ENCODE data around the gene ANGPTL7. TPM values are rescaled to one million over a fixed set of nuclear protein-coding genes. Genes with fewer than 3 reads are reported as not detected.

ANGPTL7 gene
- not detected for total RNA-seq
- not detected for total RNA-seq (2013)
- 0 reads per million in 29 experiments for total RNA-seq

- Histone ChIP-seq H3K4me3 (ENCODE audit: control insufficient read depth in 1 of 2, extremely low read depth in 1 of 2, low read length in 1 of 2) (no peak within 1 kb of the TSS), H3K4me1 (ENCODE audit: control insufficient read depth in 1 of 2, extremely low read depth in 1 of 2, insufficient read depth in 2 of 2, low read length in 2 of 2) (no peaks in the 10 kb centered on the region), H3K27me3 (replicated peaks in 1 of 2; ENCODE audit: control insufficient read depth in 2 of 2, extremely low read depth in 1 of 2, insufficient read depth in 2 of 2, low read length in 1 of 2) (no peaks in the 10 kb centered on the region), H3K27ac (ENCODE audit: low read length) (no peak within 1 kb of the TSS), H3K9me3 (no peaks in the 10 kb centered on the region), H3K36me3 (ENCODE audit: control insufficient read depth in 2 of 2, extremely low read depth in 1 of 2, insufficient read depth in 1 of 2, low read length in 1 of 2) (peaks cover 19 to 63% of the 10 kb centered on the region in 2 donors)
- ATAC-seq (replicated peaks in 1 of 4) (no peak), DNase-seq (no peak)
- POLR2A ChIA-PET, result no interaction called here
- no peaks in the 10 kb centered on the region for H3K9me3 Mint-ChIP-seq
- H3K4me1 Mint-ChIP-seq, result peaks cover 0 to 2% (median 0%) of the 10 kb centered on the region in 3 donors
- H3K36me3 Mint-ChIP-seq, result peaks cover 49% of the 10 kb centered on the region
- 100% methylated on average over 3 of the region's 8 CpGs for WGBS (ENCODE audit: insufficient coverage)
- no peak within 1 kb of the TSS for H3K4me3 Mint-ChIP-seq
- CTCF ChIA-PET, result interaction anchor here in 1 of 2 donors (0.7 kb wide), 1 partner anchor 151 kb away, joined by 4 read pairs; no protein-coding TSS in a partner anchor
- H3K27me3 Mint-ChIP-seq, result no peaks in the 10 kb centered on the region
- no peak within 1 kb of the TSS for H3K27ac Mint-ChIP-seq
These were observed at the start of gene ANGPTL7 for GRCh38 chr1:11188858-11189451. TSS of gene ANGPTL7 (plus strand) at chr1:11189355. CDS start at chr1:11189580, 225 bp downstream.

GRCh38 chr1:11142618-11143391 is 46.4 kb upstream of the ANGPTL7 start:
- ATAC-seq (replicated peaks in 1 of 4), result no peak
- no peak overlapping the region for H3K27ac Mint-ChIP-seq
- H3K27ac ChIP-seq (ENCODE audit: low read length), result no peak overlapping the region
- H3K4me3 Mint-ChIP-seq, result no peak overlapping the region
- no peaks in the 10 kb centered on the region for H3K27me3 Mint-ChIP-seq
- H3K36me3 ChIP-seq (ENCODE audit: control insufficient read depth in 2 of 2, extremely low read depth in 1 of 2, insufficient read depth in 1 of 2, low read length in 1 of 2), result peaks cover 4 to 74% of the 10 kb centered on the region in 2 donors
- no peaks in the 10 kb centered on the region for H3K4me1 Mint-ChIP-seq
- POLR2A ChIA-PET, result no interaction called here
- H3K9me3 ChIP-seq, result no peaks in the 10 kb centered on the region
- H3K27me3 ChIP-seq (replicated peaks in 1 of 2; ENCODE audit: control insufficient read depth in 2 of 2, extremely low read depth in 1 of 2, insufficient read depth in 2 of 2, low read length in 1 of 2), result no peaks in the 10 kb centered on the region
- no peaks in the 10 kb centered on the region for H3K9me3 Mint-ChIP-seq
- H3K36me3 Mint-ChIP-seq, result peaks cover 56% of the 10 kb centered on the region
- no peak overlapping the region for H3K4me3 ChIP-seq (ENCODE audit: control insufficient read depth in 1 of 2, extremely low read depth in 1 of 2, low read length in 1 of 2)
- H3K4me1 ChIP-seq (ENCODE audit: control insufficient read depth in 1 of 2, extremely low read depth in 1 of 2, insufficient read depth in 2 of 2, low read length in 2 of 2), result no peaks in the 10 kb centered on the region
- no peak for DNase-seq
- CTCF ChIA-PET, result no interaction called here
- 100% methylated on average over 2 of the region's 4 CpGs for WGBS (ENCODE audit: insufficient coverage)

- Mint-ChIP-seq H3K36me3 (peaks cover 58% of the 10 kb centered on the region), H3K9me3 (no peaks in the 10 kb centered on the region), H3K27ac (no peak overlapping the region), H3K4me3 (no peak overlapping the region), H3K27me3 (no peaks in the 10 kb centered on the region), H3K4me1 (no peaks in the 10 kb centered on the region)
- H3K36me3 ChIP-seq (ENCODE audit: control insufficient read depth in 2 of 2, extremely low read depth in 1 of 2, insufficient read depth in 1 of 2, low read length in 1 of 2), result peaks cover 4 to 70% of the 10 kb centered on the region in 2 donors
- H3K27me3 ChIP-seq (replicated peaks in 1 of 2; ENCODE audit: control insufficient read depth in 2 of 2, extremely low read depth in 1 of 2, insufficient read depth in 2 of 2, low read length in 1 of 2), result no peaks in the 10 kb centered on the region
- DNase-seq (no peak), ATAC-seq (replicated peaks in 1 of 4) (no peak)
- POLR2A ChIA-PET, result no interaction called here
- CTCF ChIA-PET, result no interaction called here
- WGBS (ENCODE audit: insufficient coverage), result no CpG with 5 or more reads among the region's 5 CpGs
- no peak overlapping the region for H3K27ac ChIP-seq (ENCODE audit: low read length)
- no peak overlapping the region for H3K4me3 ChIP-seq (ENCODE audit: control insufficient read depth in 1 of 2, extremely low read depth in 1 of 2, low read length in 1 of 2)
- H3K9me3 ChIP-seq, result no peaks in the 10 kb centered on the region
- no peaks in the 10 kb centered on the region for H3K4me1 ChIP-seq (ENCODE audit: control insufficient read depth in 1 of 2, extremely low read depth in 1 of 2, insufficient read depth in 2 of 2, low read length in 2 of 2)
These were observed 45.8 kb upstream of the ANGPTL7 start for GRCh38 chr1:11143401-11143800.

GRCh38 chr1:11143907-11144306 is 45.2 kb upstream of the ANGPTL7 start:
- Mint-ChIP-seq H3K9me3 (no peaks in the 10 kb centered on the region), H3K36me3 (peaks cover 53% of the 10 kb centered on the region), H3K27me3 (no peaks in the 10 kb centered on the region), H3K27ac (no peak overlapping the region), H3K4me3 (no peak overlapping the region), H3K4me1 (no peaks in the 10 kb centered on the region)
- ATAC-seq (replicated peaks in 1 of 4) (no peak), DNase-seq (no peak)
- POLR2A ChIA-PET, result no interaction called here
- Histone ChIP-seq H3K36me3 (ENCODE audit: control insufficient read depth in 2 of 2, extremely low read depth in 1 of 2, insufficient read depth in 1 of 2, low read length in 1 of 2) (peaks cover 4 to 70% of the 10 kb centered on the region in 2 donors), H3K4me3 (ENCODE audit: control insufficient read depth in 1 of 2, extremely low read depth in 1 of 2, low read length in 1 of 2) (no peak overlapping the region), H3K27ac (ENCODE audit: low read length) (no peak overlapping the region), H3K4me1 (ENCODE audit: control insufficient read depth in 1 of 2, extremely low read depth in 1 of 2, insufficient read depth in 2 of 2, low read length in 2 of 2) (no peaks in the 10 kb centered on the region), H3K27me3 (replicated peaks in 1 of 2; ENCODE audit: control insufficient read depth in 2 of 2, extremely low read depth in 1 of 2, insufficient read depth in 2 of 2, low read length in 1 of 2) (no peaks in the 10 kb centered on the region), H3K9me3 (no peaks in the 10 kb centered on the region)
- WGBS (ENCODE audit: insufficient coverage), result no CpG with 5 or more reads among the region's 2 CpGs
- CTCF ChIA-PET, result no interaction called here

GRCh38 chr1:11144570-11145256 is 44.4 kb upstream of the ANGPTL7 start:
- Histone ChIP-seq H3K36me3 (ENCODE audit: control insufficient read depth in 2 of 2, extremely low read depth in 1 of 2, insufficient read depth in 1 of 2, low read length in 1 of 2) (peaks cover 0 to 72% of the 10 kb centered on the region in 2 donors), H3K4me1 (ENCODE audit: control insufficient read depth in 1 of 2, extremely low read depth in 1 of 2, insufficient read depth in 2 of 2, low read length in 2 of 2) (no peaks in the 10 kb centered on the region), H3K27me3 (replicated peaks in 1 of 2; ENCODE audit: control insufficient read depth in 2 of 2, extremely low read depth in 1 of 2, insufficient read depth in 2 of 2, low read length in 1 of 2) (no peaks in the 10 kb centered on the region), H3K27ac (ENCODE audit: low read length) (no peak overlapping the region), H3K4me3 (ENCODE audit: control insufficient read depth in 1 of 2, extremely low read depth in 1 of 2, low read length in 1 of 2) (no peak overlapping the region), H3K9me3 (no peaks in the 10 kb centered on the region)
- Mint-ChIP-seq H3K27ac (no peak overlapping the region), H3K4me3 (no peak overlapping the region), H3K4me1 (no peaks in the 10 kb centered on the region), H3K9me3 (no peaks in the 10 kb centered on the region), H3K27me3 (no peaks in the 10 kb centered on the region), H3K36me3 (peaks cover 55% of the 10 kb centered on the region)
- 80% methylated on average over 3 of the region's 12 CpGs for WGBS (ENCODE audit: insufficient coverage)
- ATAC-seq (replicated peaks in 1 of 4), result no peak
- CTCF ChIA-PET, result no interaction called here
- no peak for DNase-seq
- POLR2A ChIA-PET, result no interaction called here

- H3K4me1 ChIP-seq (ENCODE audit: control insufficient read depth in 1 of 2, extremely low read depth in 1 of 2, insufficient read depth in 2 of 2, low read length in 2 of 2), result no peaks in the 10 kb centered on the region
- peaks cover 0 to 75% of the 10 kb centered on the region in 2 donors for H3K36me3 ChIP-seq (ENCODE audit: control insufficient read depth in 2 of 2, extremely low read depth in 1 of 2, insufficient read depth in 1 of 2, low read length in 1 of 2)
- ATAC-seq (replicated peaks in 1 of 4), result no peak
- 100% methylated on average over 2 of the region's 6 CpGs for WGBS (ENCODE audit: insufficient coverage)
- no peak overlapping the region for H3K27ac ChIP-seq (ENCODE audit: low read length)
- no peaks in the 10 kb centered on the region for H3K27me3 Mint-ChIP-seq
- no peaks in the 10 kb centered on the region for H3K9me3 Mint-ChIP-seq
- no peaks in the 10 kb centered on the region for H3K27me3 ChIP-seq (replicated peaks in 1 of 2; ENCODE audit: control insufficient read depth in 2 of 2, extremely low read depth in 1 of 2, insufficient read depth in 2 of 2, low read length in 1 of 2)
- POLR2A ChIA-PET, result no interaction called here
- no peak overlapping the region for H3K27ac Mint-ChIP-seq
- CTCF ChIA-PET, result no interaction called here
- H3K9me3 ChIP-seq, result no peaks in the 10 kb centered on the region
- no peak for DNase-seq
- H3K4me1 Mint-ChIP-seq, result no peaks in the 10 kb centered on the region
- peaks cover 64% of the 10 kb centered on the region for H3K36me3 Mint-ChIP-seq
- no peak overlapping the region for H3K4me3 Mint-ChIP-seq
- no peak overlapping the region for H3K4me3 ChIP-seq (ENCODE audit: control insufficient read depth in 1 of 2, extremely low read depth in 1 of 2, low read length in 1 of 2)
These were observed 43.4 kb upstream of the ANGPTL7 start for GRCh38 chr1:11145741-11146140.
